K562 (cell line): ENCODE data around the gene DAPK1. TPM values are rescaled to one million over a fixed set of nuclear protein-coding genes. Genes with fewer than 3 reads are reported as not detected.

Experiments
- ATAC-seq: fragments of 200-7000 bp; cut with Tn5 transposase; 3 replicates; pipeline ENCODE4 v1.9.1; 2020; ENCODE audit warnings: moderate library complexity
- BruUV-seq: library from RNA; stranded (reverse); fragments of 400-500 nt; replicated peaks from 2 replicates; lab custom pipeline; 2021; lab: Mats Ljungman, UMichigan
- CTCF ChIA-PET: fragments of 300-600 bp; formaldehyde crosslinking; extraction: SDS; loops from one replicate; lab custom pipeline; 2021; ENCODE audit warnings: low intra/inter-chr PET ratio; lab: Yijun Ruan, JAX
- POLR2A ChIA-PET: fragments of 300-600, 350-650 bp; sonication (Branson Sonifier 250); formaldehyde crosslinking; extraction: SDS; loops from one replicate; lab custom pipeline; 2021; ENCODE audit warnings: antibody characterized with exemption, inconsistent platforms; lab: Yijun Ruan, JAX
- DNase-seq, 4 experiments: peaks; one replicate each; pipeline versions ENCODE4 v3.0.0 to v3.0.0-alpha.2; 2011 to 2018; ENCODE audit warnings: low spot score in 3 of 4, mixed read lengths in 3 of 4; ENCODE audit errors: extremely low read depth in 1 of 4
- FAIRE-seq: peaks from 2 replicates; lab custom pipeline; 2011; peaks lifted over from hg19 to GRCh38; lab: Jason Lieb, UNC
- H2AFZ ChIP-seq: 2 replicates; pipeline ENCODE4 v1.6.0; 2011; ENCODE audit warnings: low read depth, low read length, control low read depth, inconsistent platforms
- H3K27ac ChIP-seq: fragments of 200-600 bp; 3 replicates; pipeline ENCODE4 v1.8.0; 2011; ENCODE audit warnings: low read depth, mild to moderate bottlenecking, control low read depth, inconsistent platforms, low read length, moderate library complexity, mixed read lengths; ENCODE audit errors: extremely low read depth
- H3K27me3 ChIP-seq, 2 experiments: fragments of 300-600 bp in 1 of 2; 2 replicates in 1 of 2; 3 replicates in 1 of 2; pipeline versions ENCODE4 v1.6.0 to v1.8.0; 2011; ENCODE audit warnings: inconsistent platforms in 2 of 2, low read length in 2 of 2, mild to moderate bottlenecking in 1 of 2, mixed read lengths in 1 of 2, moderate library complexity in 1 of 2; ENCODE audit not compliant: control insufficient read depth in 2 of 2, insufficient read depth in 2 of 2
- H3K36me3 ChIP-seq: fragments of 300-600 bp; 3 replicates; pipeline ENCODE4 v1.8.0; 2011; ENCODE audit warnings: mild to moderate bottlenecking, low read length, inconsistent platforms; ENCODE audit not compliant: control insufficient read depth, insufficient read depth
- H3K4me1 ChIP-seq, 2 experiments: fragments of 200-600 bp in 1 of 2; replicated peaks in 1 of 2; 2 replicates in 1 of 2; 3 replicates in 1 of 2; pipeline versions ENCODE4 v1.5.1 to v1.8.0; 2011; ENCODE audit warnings: inconsistent platforms in 2 of 2, low read length in 2 of 2, mild to moderate bottlenecking in 1 of 2, mixed read lengths in 1 of 2, moderate library complexity in 1 of 2; ENCODE audit not compliant: control insufficient read depth in 2 of 2, insufficient read depth in 2 of 2
- H3K4me2 ChIP-seq: 2 replicates; pipeline ENCODE4 v1.6.1; 2011; ENCODE audit warnings: low read length, control low read depth, inconsistent platforms, mixed read lengths; ENCODE audit not compliant: insufficient read depth
- H3K4me3 ChIP-seq: fragments of 200-600 bp; sonication (generic), shearing (Covaris generic); 2 replicates; pipeline ENCODE4 v1.5.1; 2016; ENCODE audit warnings: control low read depth, inconsistent platforms
- H3K79me2 ChIP-seq: fragments of 200-600 bp; 3 replicates; pipeline ENCODE4 v1.8.0; 2011; ENCODE audit warnings: low read length, inconsistent platforms; ENCODE audit not compliant: control insufficient read depth, insufficient read depth
- H3K9ac ChIP-seq, 2 experiments: 2 replicates each; pipeline versions ENCODE4 v1.6.0 to v1.6.1; 2011; ENCODE audit warnings: low read depth in 2 of 2, low read length in 2 of 2, control low read depth in 1 of 2, inconsistent platforms in 1 of 2, mild to moderate bottlenecking in 1 of 2, mixed read lengths in 1 of 2; ENCODE audit not compliant: insufficient read depth in 1 of 2
- H3K9me1 ChIP-seq: one replicate; pipeline ENCODE4 v1.6.0; 2011; ENCODE audit warnings: inconsistent platforms, mild to moderate bottlenecking, low read length, moderate library complexity; ENCODE audit not compliant: control insufficient read depth, insufficient read depth
- H3K9me3 ChIP-seq: replicated peaks from 2 replicates; pipeline ENCODE4 v1.5.1; 2011; ENCODE audit warnings: low read depth, low read length, inconsistent platforms; ENCODE audit not compliant: control insufficient read depth, insufficient read depth
- H4K20me1 ChIP-seq: replicated peaks from 2 replicates; pipeline ENCODE4 v1.6.1; 2011; ENCODE audit warnings: low read length, inconsistent platforms, mixed read lengths; ENCODE audit not compliant: control insufficient read depth, insufficient read depth
- CREB1 ChIP-seq, 2 experiments: sonication (generic) in 1 of 2; formaldehyde crosslinking in 1 of 2; IDR thresholded peaks; 2 replicates each; pipeline versions ENCODE4 v1.6.1 to v1.8.0; 2012 to 2022; ENCODE audit warnings: inconsistent platforms in 1 of 2, mild to moderate bottlenecking in 1 of 2, missing genetic modification reagents in 1 of 2, moderate library complexity in 1 of 2
- HEY1 ChIP-seq: fragments of 250-450 bp; sonication (Bioruptor Pico); IDR thresholded peaks from 2 replicates; pipeline ENCODE4 v1.5.0; 2020; ENCODE audit warnings: mild to moderate bottlenecking, moderate library complexity, borderline replicate concordance
- LCOR ChIP-seq: sonication (generic); formaldehyde crosslinking; IDR thresholded peaks from 2 replicates; pipeline ENCODE4 v1.8.0; 2022; ENCODE audit warnings: mild to moderate bottlenecking, missing genetic modification reagents
- POLR3G ChIP-seq: IDR thresholded peaks from 2 replicates; pipeline ENCODE4 v1.6.1; 2011; ENCODE audit not compliant: insufficient read length, insufficient replicate concordance; ENCODE audit errors: extremely low read depth
- RCOR1 ChIP-seq, 2 experiments: IDR thresholded peaks; 2 replicates each; pipeline ENCODE4 v1.6.1; 2012; ENCODE audit warnings: low read depth in 2 of 2, low read length in 2 of 2, borderline replicate concordance in 1 of 2, improper control_type of control experiment in 1 of 2
- TAF7 ChIP-seq: fragments of 450-650 bp; IDR thresholded peaks from 2 replicates; pipeline ENCODE4 v1.6.1; 2016; ENCODE audit warnings: missing genetic modification characterization, missing compliant biosample characterization
- ZBTB7A ChIP-seq: IDR thresholded peaks from 2 replicates; pipeline ENCODE4 v1.6.1; 2011; ENCODE audit warnings: low read depth, mild to moderate bottlenecking, low read length, moderate library complexity, borderline replicate concordance; ENCODE audit not compliant: control insufficient read depth
- ZNF76 ChIP-seq: fragments of 250-450 bp; sonication (Bioruptor Pico); IDR thresholded peaks from 2 replicates; pipeline ENCODE4 v1.4.0; 2020; ENCODE audit warnings: mild to moderate bottlenecking, moderate library complexity, borderline replicate concordance
- WGBS: fragments of 100-300 bp; shearing (Covaris generic); methylation state at CpG from one replicate; pipeline ENCODE4 v1.1.6; 2016; ENCODE audit warnings: low coverage, mixed read lengths; ENCODE audit not compliant: insufficient coverage; ENCODE audit errors: missing lambda C conversion rate; 5-methylcytosine and 5-hydroxymethylcytosine counted together
- in situ Hi-C: fragments of 300-500 bp; cut with MboI; formaldehyde crosslinking; loops from 4 replicates; pipeline ENCODE4 v1.15.0; 2018; ENCODE audit warnings: inconsistent platforms, mixed read lengths
- intact Hi-C: fragments of 100-400 bp; cut with micrococcal nuclease; formaldehyde crosslinking; loops from 2 replicates; pipeline ENCODE4 v1.14.2; 2022
- polyA plus RNA-seq, 8 experiments: library from polyadenylated mRNA; depleted of rRNA in 4 of 8; stranded (reverse) in 5 of 8; unstranded in 3 of 8; fragments of >200 nt; fragmentation: Nextera tagmentation in 2 of 8; fragmentation: Illumina TruSeq in 1 of 8; extraction: Ambion mirVana in 2 of 8; extraction: Trizol in 1 of 8; gene quantifications; 2 replicates each; pipeline versions ENCODE4 v1.2.1 to v1.2.3, GENCODE V29; 2011 to 2014; ENCODE audit warnings: inconsistent platforms in 1 of 8, missing spikeins in 1 of 8
- total RNA-seq, 7 experiments: library from RNA; depleted of rRNA in 6 of 7; stranded (reverse); fragments of >200 nt in 6 of 7; fragmentation: Illumina TruSeq in 2 of 7; extraction: Trizol in 2 of 7; gene quantifications; 2 replicates each; pipeline versions ENCODE4 v1.2.1 to v1.2.3, GENCODE V29; 2011 to 2021; ENCODE audit warnings: low replicate concordance in 1 of 7
- TF ChIP-seq, protein P1 (sequence below): fragments of 250-450 bp; sonication (Bioruptor Pico); IDR thresholded peaks from 2 replicates; pipeline ENCODE4 v1.5.0; 2021; ENCODE audit warnings: mild to moderate bottlenecking, borderline replicate concordance
- TF ChIP-seq, protein P2 (sequence below), 2 experiments: fragments of 450-650 bp in 1 of 2; IDR thresholded peaks; 2 replicates each; pipeline ENCODE4 v1.6.1; 2011 to 2017; ENCODE audit warnings: low read depth in 2 of 2, antibody characterized with exemption in 1 of 2, borderline replicate concordance in 1 of 2, low read length in 1 of 2, mild to moderate bottlenecking in 1 of 2, mixed read lengths in 1 of 2; ENCODE audit not compliant: control insufficient read depth in 1 of 2

The DAPK1 gene
- total and polyA plus RNA-seq, 9 of the 15 experiments (the other 6 are each of a cell fraction or from before 2014, with no cell fraction given): 1.7 to 26.4 (median 15.8) TPM

DNA sequence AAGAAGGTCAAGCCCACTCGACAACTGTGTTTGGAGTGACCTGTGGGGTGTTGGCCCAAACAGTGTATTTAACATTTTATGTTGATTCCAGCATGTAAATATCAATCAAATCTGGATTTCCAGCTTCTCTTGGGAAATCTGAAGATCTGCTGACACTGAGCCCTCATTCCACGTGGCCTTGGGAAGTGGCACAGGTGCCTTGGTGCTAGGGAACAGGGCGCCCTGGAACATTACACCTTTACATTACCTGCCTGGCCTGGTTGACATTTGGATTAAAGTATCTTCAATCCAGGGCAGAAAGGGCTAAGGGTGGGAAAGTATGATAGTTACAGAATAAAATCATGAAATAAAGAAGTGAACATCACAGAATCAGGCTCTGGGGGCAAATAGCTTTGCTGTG, 143.4 kb downstream of the DAPK1 start:
- Histone ChIP-seq H3K9me3 (no peaks in the 10 kb centered on the region), H3K4me2 (no peak overlapping the region), H3K4me1 (no peaks in the 10 kb centered on the region), H3K9me1 (no peaks in the 10 kb centered on the region), H2AFZ (no peak overlapping the region), H3K36me3 (peaks cover 45% of the 10 kb centered on the region; the same call in 2 of the 3 replicates), H3K79me2 (no peaks in the 10 kb centered on the region), H3K27ac (no peak overlapping the region), H3K27me3 (no peaks in the 10 kb centered on the region), H4K20me1 (no peaks in the 10 kb centered on the region), H3K4me3 (no peak overlapping the region), H3K9ac (no peak overlapping the region)
- intact Hi-C loops (no loop called here), in situ Hi-C loops (no loop called here)
- CTCF ChIA-PET: no interaction called here
- POLR2A ChIA-PET: no interaction called here
- no peak for ATAC-seq
- FAIRE-seq: no peak
- BruUV-seq: no TSS peak
- WGBS: 73% methylated on average over 2 of the region's 3 CpGs
- TF ChIP-seq HEY1 (CRISPR knock-in tag) (no peak), POLR3G (no peak), RCOR1 (IDR thresholded peaks at IDR 0.05; ENCODE audit: borderline replicate concordance in 1 of 2, low read depth in 2 of 2, low read length in 2 of 2) (no peak), ZBTB7A (no peak), ZNF76 (CRISPR knock-in tag) (no peak), LCOR (no peak), TAF7 (tag) (no peak), CREB1 (IDR thresholded peaks at IDR 0.05) (no peak), CREB1 (CRISPR knock-in tag; IDR thresholded peaks at IDR 0.05) (no peak)
- TF ChIP-seq, protein P1, sequence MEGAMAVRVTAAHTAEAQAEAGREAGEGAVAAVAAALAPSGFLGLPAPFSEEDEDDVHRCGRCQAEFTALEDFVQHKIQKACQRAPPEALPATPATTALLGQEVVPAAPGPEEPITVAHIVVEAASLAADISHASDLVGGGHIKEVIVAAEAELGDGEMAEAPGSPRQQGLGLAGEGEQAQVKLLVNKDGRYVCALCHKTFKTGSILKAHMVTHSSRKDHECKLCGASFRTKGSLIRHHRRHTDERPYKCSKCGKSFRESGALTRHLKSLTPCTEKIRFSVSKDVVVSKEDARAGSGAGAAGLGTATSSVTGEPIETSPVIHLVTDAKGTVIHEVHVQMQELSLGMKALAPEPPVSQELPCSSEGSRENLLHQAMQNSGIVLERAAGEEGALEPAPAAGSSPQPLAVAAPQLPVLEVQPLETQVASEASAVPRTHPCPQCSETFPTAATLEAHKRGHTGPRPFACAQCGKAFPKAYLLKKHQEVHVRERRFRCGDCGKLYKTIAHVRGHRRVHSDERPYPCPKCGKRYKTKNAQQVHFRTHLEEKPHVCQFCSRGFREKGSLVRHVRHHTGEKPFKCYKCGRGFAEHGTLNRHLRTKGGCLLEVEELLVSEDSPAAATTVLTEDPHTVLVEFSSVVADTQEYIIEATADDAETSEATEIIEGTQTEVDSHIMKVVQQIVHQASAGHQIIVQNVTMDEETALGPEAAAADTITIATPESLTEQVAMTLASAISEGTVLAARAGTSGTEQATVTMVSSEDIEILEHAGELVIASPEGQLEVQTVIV (CRISPR knock-in tag): no peak
- TF ChIP-seq, protein P2, sequence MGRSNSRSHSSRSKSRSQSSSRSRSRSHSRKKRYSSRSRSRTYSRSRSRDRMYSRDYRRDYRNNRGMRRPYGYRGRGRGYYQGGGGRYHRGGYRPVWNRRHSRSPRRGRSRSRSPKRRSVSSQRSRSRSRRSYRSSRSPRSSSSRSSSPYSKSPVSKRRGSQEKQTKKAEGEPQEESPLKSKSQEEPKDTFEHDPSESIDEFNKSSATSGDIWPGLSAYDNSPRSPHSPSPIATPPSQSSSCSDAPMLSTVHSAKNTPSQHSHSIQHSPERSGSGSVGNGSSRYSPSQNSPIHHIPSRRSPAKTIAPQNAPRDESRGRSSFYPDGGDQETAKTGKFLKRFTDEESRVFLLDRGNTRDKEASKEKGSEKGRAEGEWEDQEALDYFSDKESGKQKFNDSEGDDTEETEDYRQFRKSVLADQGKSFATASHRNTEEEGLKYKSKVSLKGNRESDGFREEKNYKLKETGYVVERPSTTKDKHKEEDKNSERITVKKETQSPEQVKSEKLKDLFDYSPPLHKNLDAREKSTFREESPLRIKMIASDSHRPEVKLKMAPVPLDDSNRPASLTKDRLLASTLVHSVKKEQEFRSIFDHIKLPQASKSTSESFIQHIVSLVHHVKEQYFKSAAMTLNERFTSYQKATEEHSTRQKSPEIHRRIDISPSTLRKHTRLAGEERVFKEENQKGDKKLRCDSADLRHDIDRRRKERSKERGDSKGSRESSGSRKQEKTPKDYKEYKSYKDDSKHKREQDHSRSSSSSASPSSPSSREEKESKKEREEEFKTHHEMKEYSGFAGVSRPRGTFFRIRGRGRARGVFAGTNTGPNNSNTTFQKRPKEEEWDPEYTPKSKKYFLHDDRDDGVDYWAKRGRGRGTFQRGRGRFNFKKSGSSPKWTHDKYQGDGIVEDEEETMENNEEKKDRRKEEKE (IDR thresholded peaks at IDR 0.05; ENCODE audit: borderline replicate concordance in 1 of 2, control insufficient read depth in 1 of 2, low read depth in 2 of 2, low read length in 1 of 2): no peak
- DNase-seq: no peak
